ENCODE results near the gene SLC9B1.
A peak's percentile ranks its signal among the peaks of the same experiment; 100 is the strongest.

Gene SLC9B1

DNA sequence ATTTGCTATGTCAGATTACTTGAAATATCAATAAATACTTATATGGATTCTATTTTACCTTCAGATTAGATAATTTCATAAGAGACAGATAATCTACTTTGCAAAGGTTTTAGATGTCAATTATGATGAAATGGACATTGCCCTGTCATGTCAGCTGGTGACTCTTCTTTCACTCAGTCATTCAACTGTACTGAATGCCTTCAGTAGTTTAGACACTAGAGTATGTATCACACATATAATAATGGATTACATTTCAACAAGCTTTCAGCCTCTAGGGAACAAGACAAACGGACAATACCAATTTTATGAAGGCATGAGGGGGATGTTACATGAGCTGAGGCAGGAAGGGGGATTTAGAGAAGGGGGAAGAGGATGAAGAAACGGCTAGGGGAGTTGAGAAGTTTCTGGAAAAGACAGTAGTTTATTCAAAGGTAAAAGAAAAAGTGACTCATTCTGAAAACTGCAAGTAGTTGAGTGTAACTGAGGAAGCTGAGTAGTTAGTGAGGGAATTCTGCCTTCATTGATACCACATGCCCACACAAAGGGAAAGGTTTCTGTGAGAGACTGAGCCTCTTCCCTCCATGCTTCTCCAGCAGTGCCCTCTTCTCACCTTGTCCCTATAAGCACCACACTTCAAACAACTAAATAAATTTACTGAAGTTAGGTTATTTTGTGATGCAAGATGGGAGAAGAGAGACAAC lies 31.4 kb upstream of the SLC9B1 start:
- DNase-seq (ENCODE audit: low read depth): no peak
- H3K4me3 ChIP-seq (ENCODE audit: low read depth, low read length): no peak overlapping the region
- TF ChIP-seq, protein P1, sequence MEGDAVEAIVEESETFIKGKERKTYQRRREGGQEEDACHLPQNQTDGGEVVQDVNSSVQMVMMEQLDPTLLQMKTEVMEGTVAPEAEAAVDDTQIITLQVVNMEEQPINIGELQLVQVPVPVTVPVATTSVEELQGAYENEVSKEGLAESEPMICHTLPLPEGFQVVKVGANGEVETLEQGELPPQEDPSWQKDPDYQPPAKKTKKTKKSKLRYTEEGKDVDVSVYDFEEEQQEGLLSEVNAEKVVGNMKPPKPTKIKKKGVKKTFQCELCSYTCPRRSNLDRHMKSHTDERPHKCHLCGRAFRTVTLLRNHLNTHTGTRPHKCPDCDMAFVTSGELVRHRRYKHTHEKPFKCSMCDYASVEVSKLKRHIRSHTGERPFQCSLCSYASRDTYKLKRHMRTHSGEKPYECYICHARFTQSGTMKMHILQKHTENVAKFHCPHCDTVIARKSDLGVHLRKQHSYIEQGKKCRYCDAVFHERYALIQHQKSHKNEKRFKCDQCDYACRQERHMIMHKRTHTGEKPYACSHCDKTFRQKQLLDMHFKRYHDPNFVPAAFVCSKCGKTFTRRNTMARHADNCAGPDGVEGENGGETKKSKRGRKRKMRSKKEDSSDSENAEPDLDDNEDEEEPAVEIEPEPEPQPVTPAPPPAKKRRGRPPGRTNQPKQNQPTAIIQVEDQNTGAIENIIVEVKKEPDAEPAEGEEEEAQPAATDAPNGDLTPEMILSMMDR (IDR thresholded peaks at IDR 0.05; ENCODE audit: insufficient read depth, low read depth, low read length, missing control alignments): no peak

DNA sequence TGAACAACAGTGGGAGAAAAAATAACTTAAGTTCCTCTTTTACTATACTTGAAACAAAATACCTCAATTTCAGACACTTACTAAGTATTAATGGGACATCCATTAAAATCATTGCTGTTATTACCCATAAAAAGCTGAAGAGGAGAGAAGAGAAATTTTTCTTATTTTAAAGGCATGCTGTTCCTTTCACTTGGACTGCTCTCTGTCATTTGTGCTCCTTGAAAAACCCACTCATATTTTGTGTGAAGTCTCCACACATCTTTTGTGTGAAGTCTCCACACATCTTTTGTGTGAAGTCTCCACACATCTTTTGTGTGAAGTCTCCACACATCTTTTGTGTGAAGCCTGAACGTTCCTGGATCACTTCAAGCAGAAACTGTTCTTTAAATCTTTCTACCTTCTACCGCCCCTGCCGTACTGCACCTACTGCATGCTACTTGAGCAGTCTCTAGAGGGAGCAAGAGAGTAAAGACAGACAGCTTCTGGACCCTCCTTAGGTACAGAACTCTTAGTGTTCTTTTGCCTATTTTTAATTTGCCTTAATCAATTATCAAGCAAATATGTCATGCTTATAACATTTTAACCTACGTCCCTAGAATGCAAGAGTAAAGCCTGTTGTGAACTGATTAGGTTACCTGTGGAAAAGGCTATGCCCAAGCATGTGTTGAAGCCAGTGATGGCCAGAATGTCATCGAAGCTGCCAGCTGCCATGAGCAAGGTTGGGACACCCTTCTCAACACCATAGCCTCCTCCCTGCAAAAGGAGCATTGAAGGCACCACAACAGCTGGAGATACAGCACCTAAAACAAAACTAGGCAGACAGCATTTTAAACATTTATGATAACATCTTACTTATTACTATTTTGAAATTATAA lies 27.1 kb upstream of the SLC9B1 start:
- no peak overlapping the region for H3K4me3 ChIP-seq (ENCODE audit: low read depth, low read length)
- DNase-seq (ENCODE audit: low read depth): peak; percentile 68

DNA sequence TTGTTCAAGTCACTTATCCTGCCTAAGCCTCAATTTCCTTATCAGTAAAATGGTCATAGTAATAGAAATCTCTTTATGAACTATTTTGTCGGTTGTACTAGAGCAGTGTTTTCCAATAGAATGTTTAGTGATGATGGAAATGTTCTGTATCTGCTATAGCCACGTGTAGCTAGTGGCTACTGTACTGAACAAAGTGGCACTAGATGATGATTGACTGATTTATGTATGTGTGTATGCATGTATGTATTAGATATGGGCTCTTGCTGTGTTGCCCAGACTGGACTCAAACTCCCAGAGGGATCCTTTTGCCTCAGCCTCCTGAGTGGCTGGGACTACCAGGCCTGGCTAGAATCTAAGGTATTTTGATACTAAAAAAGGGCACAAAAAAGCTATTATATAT lies 24.7 kb upstream of the SLC9B1 start:
- no peak for DNase-seq (ENCODE audit: low read depth)
- TF ChIP-seq, protein P1 (IDR thresholded peaks at IDR 0.05; ENCODE audit: insufficient read depth, low read depth, low read length, missing control alignments): no peak
- H3K4me3 ChIP-seq (ENCODE audit: low read depth, low read length): no peak overlapping the region

More for the DNA sequence above, 27.1 kb upstream of the SLC9B1 start:
- TF ChIP-seq, protein P1 (IDR thresholded peaks at IDR 0.05; ENCODE audit: insufficient read depth, low read depth, low read length, missing control alignments): peak; percentile 79

DNA sequence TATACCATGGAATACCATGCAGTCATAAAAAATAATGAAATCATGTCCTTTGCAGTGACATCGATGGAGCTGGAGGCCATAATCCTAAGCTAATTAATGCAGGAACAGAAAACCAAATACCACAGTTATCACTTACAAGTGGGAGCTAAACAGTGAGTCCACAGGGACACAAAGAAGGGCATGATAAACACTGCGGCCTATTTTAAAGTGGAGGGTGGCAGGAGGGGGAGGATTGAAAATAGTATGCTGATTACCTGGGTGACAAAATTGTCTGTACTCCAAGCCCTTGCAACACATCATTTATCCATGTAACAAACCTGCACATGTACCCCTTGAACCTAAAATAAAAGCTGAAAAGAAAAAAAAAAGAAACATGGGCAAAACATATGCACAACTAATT lies 16.7 kb upstream of the SLC9B1 start:
- no peak overlapping the region for H3K4me3 ChIP-seq (ENCODE audit: low read depth, low read length)
- TF ChIP-seq, protein P1 (IDR thresholded peaks at IDR 0.05; ENCODE audit: insufficient read depth, low read depth, low read length, missing control alignments): no peak
- no peak for DNase-seq (ENCODE audit: low read depth)

DNA sequence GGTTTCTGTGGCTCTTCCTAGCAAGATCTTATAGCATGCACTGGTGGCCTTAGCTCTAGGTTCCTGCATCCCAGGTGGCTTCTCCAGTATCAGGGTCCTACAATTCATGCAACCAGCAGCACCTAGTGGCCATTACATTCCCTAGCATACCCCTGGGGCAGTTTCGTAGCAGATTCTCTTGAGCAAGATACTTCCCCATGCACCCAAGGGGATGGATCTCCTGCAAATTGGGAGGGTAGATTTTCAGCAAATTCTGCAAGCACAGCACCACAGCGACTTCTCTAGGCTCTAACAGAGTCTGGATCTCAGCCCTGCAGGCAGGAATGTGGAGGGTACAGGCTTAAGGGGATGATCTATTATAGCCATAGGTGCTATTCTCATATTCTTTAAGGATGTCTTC lies 13.1 kb upstream of the SLC9B1 start:
- H3K4me3 ChIP-seq (ENCODE audit: low read depth, low read length): no peak overlapping the region
- DNase-seq (ENCODE audit: low read depth): peak; percentile 46
- TF ChIP-seq, protein P1 (IDR thresholded peaks at IDR 0.05; ENCODE audit: insufficient read depth, low read depth, low read length, missing control alignments): peak; percentile 56

DNA sequence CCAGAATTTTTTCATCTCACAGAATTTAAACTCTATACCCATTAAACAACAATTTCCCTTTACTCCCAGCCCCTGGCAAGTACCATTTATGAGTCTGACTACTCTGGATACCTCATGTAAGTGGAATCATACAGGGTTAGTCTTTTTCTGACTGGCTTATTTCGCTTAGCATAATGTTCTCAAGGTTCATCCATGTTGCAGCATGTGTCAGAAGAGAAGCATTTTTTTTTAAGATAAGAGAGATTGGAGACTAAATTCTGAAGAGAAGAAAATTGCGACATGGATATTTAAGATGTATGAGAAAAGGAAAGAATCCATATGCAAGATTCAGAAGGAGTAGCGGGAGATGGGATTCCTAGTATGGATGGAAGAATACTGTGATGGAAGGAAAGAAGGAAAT lies 11.3 kb upstream of the SLC9B1 start:
- TF ChIP-seq, protein P1 (IDR thresholded peaks at IDR 0.05; ENCODE audit: insufficient read depth, low read depth, low read length, missing control alignments): no peak
- DNase-seq (ENCODE audit: low read depth): no peak
- H3K4me3 ChIP-seq (ENCODE audit: low read depth, low read length): no peak overlapping the region
